GM18951 (cell line): ENCODE measurements around the gene CPNE5.

Experiments used
- POLR2A ChIP-seq: IDR thresholded peaks from 4 replicates; pipeline ENCODE4 v1.6.1; 2011; ENCODE audit warnings: mild to moderate bottlenecking; ENCODE audit not compliant: insufficient read length, insufficient read depth; ENCODE audit errors: extremely low read depth
- in situ Hi-C: fragments of 300-500 bp; cut with MboI; formaldehyde crosslinking; loops from one replicate; pipeline ENCODE4 v1.12.0; 2022; ENCODE audit warnings: low sequenced_read_pairs, mixed read lengths, inconsistent platforms; ENCODE audit not compliant: unreplicated experiment

CPNE5 gene

DNA sequence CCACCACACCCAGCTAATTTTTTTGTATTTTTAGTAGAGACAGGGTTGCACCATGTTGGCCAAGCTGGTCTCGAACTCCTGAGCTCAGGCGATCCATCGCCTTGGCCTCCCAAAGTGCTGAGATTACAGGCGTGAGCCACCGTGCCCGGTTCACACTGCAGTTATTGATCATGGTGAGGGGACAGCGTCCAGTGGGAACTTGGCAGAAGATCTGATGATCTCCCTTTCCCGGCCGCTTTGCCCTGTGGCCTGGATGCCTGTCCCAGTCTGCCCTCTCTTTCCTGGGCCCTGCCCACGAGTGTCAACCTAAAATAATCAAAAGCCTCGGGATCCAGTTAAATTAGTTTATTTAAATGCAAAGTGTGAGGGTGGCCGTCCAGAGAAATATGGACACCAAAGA is 42.2 kb downstream of the CPNE5 start:
- no peak for TF ChIP-seq POLR2A
- in situ Hi-C loops: no loop called here

DNA sequence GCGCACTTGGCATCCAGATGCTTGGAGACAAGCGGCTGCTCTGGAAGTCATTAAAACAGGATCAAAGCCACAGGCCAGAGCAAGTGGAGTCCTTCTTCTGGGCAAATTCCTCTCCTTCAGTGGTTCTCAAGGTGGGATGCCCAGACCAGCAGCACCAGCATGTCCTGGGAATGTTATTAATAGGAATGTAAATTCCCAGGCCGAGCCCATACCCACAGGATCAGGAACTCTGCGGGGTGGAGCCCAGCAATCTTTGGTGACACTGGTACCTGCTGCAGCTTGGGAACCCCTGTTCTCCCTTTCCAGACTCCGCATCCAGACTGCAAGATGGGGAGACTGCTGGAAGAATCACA is 44.6 kb downstream of the CPNE5 start:
- TF ChIP-seq POLR2A: no peak
- in situ Hi-C loops: no loop called here

DNA sequence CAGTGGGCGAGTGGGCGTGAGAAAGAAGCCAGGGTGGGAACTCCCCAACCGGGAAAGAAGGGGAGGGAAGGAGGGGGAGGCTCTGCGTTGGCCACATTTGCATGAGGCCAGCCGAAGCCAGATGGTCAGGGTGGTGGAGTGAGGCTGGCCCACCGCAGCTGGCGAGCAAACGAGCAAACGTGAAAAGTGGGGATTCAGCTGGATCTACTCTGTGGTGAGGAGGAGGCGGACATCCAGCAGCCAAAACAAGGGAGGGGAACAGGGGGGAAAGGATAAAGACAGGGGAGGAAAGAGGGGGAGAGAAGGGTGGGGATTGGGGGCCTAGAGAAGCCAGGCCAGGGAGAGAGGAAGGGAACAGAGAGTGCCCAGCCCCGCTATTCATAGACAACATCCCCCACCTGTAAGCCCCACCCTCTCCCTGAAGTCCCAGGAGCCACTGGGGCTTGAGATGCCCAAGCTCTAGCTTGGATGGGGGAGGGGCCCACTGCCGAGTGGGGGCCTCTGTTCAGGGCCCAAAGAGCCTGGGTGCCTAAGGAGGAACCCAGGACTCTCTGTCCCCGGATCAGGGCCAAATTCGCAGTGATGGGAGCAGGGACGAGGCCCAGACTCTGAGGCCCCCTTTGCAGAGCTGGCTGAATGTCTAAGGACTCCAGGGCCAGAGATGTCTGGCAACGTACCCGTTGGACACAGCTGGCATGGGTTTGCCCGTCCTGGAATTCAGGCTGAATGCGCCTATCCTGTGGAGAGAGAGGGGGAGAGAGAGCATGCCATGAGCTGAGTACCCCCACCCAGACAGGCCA is 45.1 kb downstream of the CPNE5 start:
- no peak for TF ChIP-seq POLR2A
- in situ Hi-C loops: no loop called here

DNA sequence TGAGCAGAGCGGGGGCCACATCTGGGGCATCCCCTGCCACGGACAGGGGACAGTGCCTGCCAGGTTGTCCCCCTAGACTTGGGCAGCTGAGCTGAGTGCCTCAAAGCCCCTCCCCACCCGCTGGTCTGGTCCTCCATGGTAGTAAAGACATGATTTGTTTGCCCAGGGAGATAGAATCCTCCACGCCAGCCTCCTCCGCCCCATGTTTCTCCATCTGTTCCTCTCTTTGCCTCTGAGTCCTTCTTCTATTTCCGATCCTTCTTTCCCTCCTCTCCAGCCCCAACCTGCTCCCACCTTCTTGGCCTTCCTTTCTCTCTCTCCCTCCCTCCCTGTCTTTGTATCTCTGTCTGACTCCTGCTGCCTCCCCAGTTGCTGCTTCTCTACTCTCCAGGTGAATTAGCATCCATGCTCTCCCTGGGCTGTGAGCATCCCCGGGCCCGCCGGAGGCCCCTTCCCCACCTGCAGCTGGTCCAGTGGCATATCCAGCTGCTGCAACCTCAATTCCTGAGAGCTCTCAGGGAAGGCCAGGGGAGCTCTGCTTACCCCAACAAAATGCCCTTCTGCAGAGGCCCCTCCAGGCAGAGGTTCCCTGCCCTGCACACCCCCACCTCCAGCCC is 45.8 kb downstream of the CPNE5 start:
- in situ Hi-C loops: no loop called here
- TF ChIP-seq POLR2A: no peak

DNA sequence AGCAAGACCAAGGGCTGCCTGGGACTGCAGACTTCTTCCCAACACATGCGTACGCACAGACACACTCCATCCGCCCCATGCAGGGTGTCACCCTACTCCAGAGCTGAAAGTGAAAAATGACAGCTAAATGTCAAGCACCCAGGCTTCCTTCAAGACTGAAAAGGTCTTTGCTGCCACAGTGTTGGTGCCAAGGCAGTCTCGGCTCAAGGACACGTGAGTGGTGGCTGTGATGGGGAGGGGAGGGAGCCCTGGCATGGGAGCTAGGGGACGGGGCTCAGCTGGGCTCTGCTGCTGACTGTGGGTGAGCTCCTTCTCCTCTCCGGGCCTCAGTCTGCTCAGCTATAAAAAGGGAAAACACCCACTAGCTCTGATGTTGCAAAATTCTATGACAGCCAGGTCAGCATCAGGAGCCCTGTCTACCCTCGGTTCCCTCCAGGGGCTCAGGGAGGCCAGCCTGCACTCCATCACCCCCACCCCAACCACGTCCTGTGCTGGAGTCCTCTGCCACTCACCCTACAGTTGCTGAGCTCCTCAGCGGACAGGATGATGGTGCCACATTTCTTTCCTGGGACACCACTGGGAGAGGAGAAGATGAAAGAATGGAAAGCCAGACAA is 47.6 kb downstream of the CPNE5 start:
- in situ Hi-C loops: no loop called here
- TF ChIP-seq POLR2A: no peak

DNA sequence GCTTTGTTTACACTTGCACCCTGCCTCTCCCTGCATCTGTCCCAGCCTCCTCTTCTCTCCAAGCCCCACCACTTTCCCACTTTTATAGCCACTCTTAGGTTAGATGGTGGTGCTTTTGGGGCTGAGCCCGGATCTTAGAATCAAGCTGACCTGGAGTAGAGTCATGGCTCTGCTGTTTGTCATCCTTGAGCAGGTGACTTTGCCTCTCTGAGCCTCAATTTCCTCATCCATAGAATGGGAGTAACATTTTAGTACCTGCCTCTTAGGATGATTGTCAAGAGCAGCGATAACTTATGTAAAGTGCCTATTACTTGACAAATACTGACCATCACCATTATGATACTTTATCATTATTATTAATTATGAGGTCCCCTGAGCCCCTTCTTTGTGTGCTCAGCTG is 48.2 kb downstream of the CPNE5 start:
- no peak for TF ChIP-seq POLR2A
- in situ Hi-C loops: no loop called here

DNA sequence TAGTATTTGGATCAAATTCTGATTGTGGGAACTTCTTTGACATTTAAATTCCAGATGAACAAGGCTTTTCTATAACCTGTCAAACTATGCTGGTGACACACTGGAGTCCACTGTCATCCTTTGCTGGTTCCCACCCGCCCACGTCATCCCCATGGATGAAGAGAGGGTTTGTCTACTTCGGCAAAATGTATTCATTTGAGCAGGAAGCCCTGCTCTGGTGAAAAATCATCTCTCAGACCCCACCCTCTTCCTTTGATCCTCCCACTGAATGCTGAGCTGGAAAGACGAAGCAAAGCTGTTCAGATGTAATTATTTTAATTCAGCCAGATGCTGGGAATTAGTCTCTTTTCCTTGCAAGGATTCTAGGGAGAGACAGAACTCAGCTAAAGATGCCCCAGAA is 50.5 kb downstream of the CPNE5 start:
- no peak for TF ChIP-seq POLR2A
- in situ Hi-C loops: no loop called here

DNA sequence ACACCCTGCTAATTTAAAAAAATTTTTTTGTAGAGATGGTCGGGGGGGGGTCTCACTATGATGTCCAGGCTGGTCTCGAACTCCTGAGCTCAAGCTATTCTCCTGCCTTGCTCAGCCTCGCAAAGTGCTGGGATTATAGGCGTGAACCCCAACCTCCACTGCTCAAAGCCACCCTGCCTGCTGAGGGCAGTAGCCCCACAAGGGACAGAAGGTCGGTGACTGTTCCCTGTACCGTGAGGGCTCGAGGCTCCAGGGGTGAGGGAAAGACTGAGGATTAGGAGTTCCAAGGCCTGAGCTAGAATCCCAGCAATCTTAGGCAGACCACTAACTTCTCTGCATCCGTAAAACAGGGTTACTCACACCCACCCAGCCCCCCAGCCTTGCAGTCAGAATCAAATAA is 51.1 kb downstream of the CPNE5 start:
- in situ Hi-C loops: no loop called here
- no peak for TF ChIP-seq POLR2A

DNA sequence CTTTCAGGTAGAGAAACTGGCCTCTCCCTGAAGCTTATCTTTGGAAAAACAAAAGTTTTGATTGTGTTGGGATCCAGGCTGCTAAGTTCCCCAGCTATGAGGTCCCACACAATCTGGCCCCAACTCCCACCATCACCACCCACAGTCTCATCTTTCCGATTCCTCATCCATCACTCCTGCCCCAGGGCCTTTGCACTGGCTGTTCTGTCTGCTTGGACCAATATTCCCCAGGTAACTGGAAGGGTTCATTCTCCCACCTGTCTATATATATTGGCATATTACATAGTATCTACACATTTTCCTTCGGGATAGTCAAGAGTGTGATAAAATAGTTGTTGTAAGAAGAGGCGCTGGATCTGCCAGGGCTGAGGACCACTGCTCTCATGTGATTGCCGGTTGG is 52.0 kb downstream of the CPNE5 start:
- no peak for TF ChIP-seq POLR2A
- in situ Hi-C loops: no loop called here

DNA sequence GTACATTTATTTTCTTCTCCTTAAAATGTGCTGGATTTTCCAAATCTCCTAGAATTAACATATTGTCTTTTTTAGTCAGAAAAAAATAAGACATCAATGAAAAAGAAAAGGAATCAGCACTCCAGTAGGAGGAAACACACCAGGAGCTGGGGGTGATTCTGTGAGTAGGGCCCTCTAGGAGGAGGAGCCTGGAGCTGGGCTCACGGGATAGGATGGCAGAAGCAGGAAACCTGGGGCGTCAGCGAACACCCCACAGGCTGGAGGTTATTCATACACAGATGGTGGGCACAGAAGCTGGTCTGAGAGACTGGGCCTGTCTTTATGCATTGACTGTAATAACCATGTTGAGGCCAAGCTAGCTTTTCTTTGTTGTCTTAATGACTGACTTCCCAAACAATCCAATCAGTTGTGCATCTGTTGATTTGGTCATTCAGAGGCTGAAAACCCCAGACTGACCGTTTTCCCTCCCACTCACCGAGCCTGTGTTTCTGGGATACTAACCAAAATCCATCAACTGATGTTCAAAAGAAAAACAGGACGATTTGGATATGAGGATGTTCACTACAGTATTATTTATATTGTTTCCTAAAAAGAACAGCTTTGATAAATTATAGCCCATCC is 53.1 kb downstream of the CPNE5 start:
- in situ Hi-C loops: no loop called here
- TF ChIP-seq POLR2A: no peak

DNA sequence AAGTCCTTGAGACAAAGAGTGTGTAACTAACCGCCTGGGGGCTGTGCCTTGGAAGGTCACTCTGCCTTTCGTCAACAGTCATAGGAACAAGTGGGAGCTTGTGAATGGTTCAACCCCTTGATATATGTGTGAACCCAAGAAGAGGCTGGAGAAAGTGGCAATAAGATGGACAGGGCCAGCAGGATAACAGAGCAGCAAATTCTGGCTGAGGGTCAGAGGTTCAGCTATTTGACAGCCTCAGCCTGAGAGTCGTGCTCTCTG is 54.9 kb downstream of the CPNE5 start:
- TF ChIP-seq POLR2A: no peak
- in situ Hi-C loops: no loop called here

DNA sequence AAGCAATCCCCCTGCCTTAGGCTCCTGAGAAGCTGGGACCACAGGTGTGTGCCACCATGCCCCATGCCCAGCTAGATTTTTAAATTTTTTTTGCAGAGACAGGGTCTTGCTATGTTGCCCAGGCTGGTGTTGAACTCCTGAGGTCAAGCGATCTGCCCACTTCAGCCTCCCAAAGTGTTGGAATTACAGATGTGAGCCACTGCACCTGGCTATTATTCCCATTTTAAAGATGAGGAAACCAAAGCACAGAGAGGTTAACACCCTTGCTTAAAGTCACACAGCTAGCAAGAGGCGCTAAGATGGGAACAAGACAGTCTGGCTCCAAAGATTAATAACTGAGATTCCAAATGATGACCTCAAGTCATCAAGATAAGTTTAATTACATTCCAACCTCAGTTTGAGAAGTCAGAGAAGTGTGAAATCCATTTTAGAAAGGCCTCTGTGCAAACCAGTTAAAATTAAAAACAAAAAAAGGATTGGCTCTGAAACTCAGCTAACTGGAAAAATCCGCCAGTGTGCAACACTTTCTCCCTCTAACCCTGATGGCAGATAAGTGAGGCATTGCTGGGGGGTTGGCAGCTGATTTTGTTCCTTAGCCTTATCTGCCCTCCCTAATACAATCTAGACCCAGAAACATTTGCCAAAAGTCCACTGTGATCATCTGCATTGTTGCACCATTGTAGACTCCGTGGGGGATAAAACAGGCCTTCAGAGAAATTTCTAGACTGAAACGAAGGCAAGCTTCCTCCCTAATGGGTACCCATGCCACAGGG is 55.5 kb downstream of the CPNE5 start:
- in situ Hi-C loops: no loop called here
- TF ChIP-seq POLR2A: no peak

DNA sequence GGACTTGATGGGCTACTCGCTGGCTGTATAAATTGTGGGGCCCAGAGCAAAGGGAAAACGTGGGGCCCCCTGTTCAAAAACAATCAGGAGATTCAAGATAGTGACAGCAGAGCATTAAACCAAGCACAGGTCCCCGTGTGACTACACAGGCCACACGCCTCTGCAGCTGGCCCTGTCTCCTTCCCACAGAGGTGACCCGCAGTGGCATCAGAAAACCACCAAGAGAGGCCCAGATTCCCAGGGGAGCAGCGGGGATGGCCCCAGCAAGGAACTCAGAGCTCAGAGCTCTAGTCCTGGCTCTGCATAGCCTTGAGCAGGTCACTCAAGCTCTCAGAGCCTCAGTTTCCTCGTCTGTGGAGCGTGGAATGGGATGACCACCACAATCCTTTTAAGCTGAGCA is 57.6 kb downstream of the CPNE5 start:
- TF ChIP-seq POLR2A: no peak

More for the DNA sequence above, 57.6 kb downstream of the CPNE5 start:
- in situ Hi-C loops: no loop called here
